Mesendoderm (in vitro differentiated cells): ENCODE results near the gene LYRM4.

Experiments
- DNase-seq: peaks from one replicate; pipeline ENCODE4 v3.0.0; 2013
- H2AK5ac ChIP-seq: 2 replicates; pipeline ENCODE4 v1.6.1; 2013; ENCODE audit warnings: low read length, inconsistent platforms
- H2BK120ac ChIP-seq: 2 replicates; pipeline ENCODE4 v1.6.1; 2013; ENCODE audit warnings: low read depth, mild to moderate bottlenecking, low read length, moderate library complexity, mixed read lengths
- H2BK15ac ChIP-seq: replicated peaks from 2 replicates; pipeline ENCODE4 v1.6.1; 2013; ENCODE audit warnings: low read depth, mild to moderate bottlenecking, moderate library complexity
- H2BK5ac ChIP-seq: 2 replicates; pipeline ENCODE4 v1.6.1; 2013; ENCODE audit warnings: low read length, inconsistent platforms
- H3K18ac ChIP-seq: 2 replicates; pipeline ENCODE4 v1.6.1; 2013; ENCODE audit warnings: mild to moderate bottlenecking, low read length, mixed read lengths
- H3K23ac ChIP-seq: one replicate; pipeline ENCODE4 v1.6.1; 2013; ENCODE audit warnings: low read length
- H3K27ac ChIP-seq: 2 replicates; pipeline ENCODE4 v1.5.1; 2013; ENCODE audit warnings: low read depth, mild to moderate bottlenecking, inconsistent platforms, low read length, moderate library complexity
- H3K27me3 ChIP-seq: 2 replicates; pipeline ENCODE4 v1.6.1; 2013; ENCODE audit warnings: low read length, control low read depth, mild to moderate bottlenecking, inconsistent platforms; ENCODE audit not compliant: insufficient read depth, poor library complexity
- H3K36me3 ChIP-seq: 2 replicates; pipeline ENCODE4 v1.6.1; 2013; ENCODE audit warnings: low read length, inconsistent platforms; ENCODE audit not compliant: control insufficient read depth, insufficient read depth
- H3K4ac ChIP-seq: one replicate; pipeline ENCODE4 v1.6.1; 2013; ENCODE audit warnings: low read depth, mild to moderate bottlenecking, low read length, moderate library complexity
- H3K4me1 ChIP-seq: 2 replicates; pipeline ENCODE4 v1.6.1; 2013; ENCODE audit warnings: low read depth, low read length, inconsistent platforms; ENCODE audit not compliant: control insufficient read depth
- H3K4me2 ChIP-seq: 2 replicates; pipeline ENCODE4 v1.6.1; 2013; ENCODE audit warnings: low read length
- H3K4me3 ChIP-seq: 2 replicates; pipeline ENCODE4 v1.5.1; 2013; ENCODE audit warnings: mild to moderate bottlenecking, low read length
- H3K56ac ChIP-seq: one replicate; pipeline ENCODE4 v1.6.1; 2013; ENCODE audit warnings: low read length
- H3K79me1 ChIP-seq: 2 replicates; pipeline ENCODE4 v1.6.1; 2013; ENCODE audit warnings: low read length, inconsistent platforms
- H3K79me2 ChIP-seq: 2 replicates; pipeline ENCODE4 v1.6.1; 2013; ENCODE audit warnings: mild to moderate bottlenecking, low read length; ENCODE audit not compliant: control insufficient read depth, insufficient read depth
- H3K9ac ChIP-seq: 2 replicates; pipeline ENCODE4 v1.6.1; 2013; ENCODE audit warnings: low read length, inconsistent platforms
- H4K5ac ChIP-seq: one replicate; pipeline ENCODE4 v1.6.1; 2013; ENCODE audit warnings: low read length
- H4K8ac ChIP-seq: one replicate; pipeline ENCODE4 v1.6.1; 2013; ENCODE audit warnings: low read depth, mild to moderate bottlenecking, control low read depth, low read length, moderate library complexity
- WGBS: extraction: QIAGEN DNeasy Blood & Tissue Kit; methylation state at CpG from one replicate; pipeline ENCODE4 v1.1.7; 2013; ENCODE audit warnings: low lambda C conversion rate, missing lambda C conversion rate; ENCODE audit not compliant: insufficient coverage; ENCODE audit errors: extremely low coverage; 5-methylcytosine and 5-hydroxymethylcytosine counted together

LYRM4 gene

GRCh38 chr6:5167501-5167900 lies 93.2 kb downstream of the LYRM4 start:
- H4K5ac ChIP-seq: no peak overlapping the region
- no peaks in the 10 kb centered on the region for H3K27me3 ChIP-seq
- H2BK120ac ChIP-seq: no peak overlapping the region
- H3K18ac ChIP-seq: no peak overlapping the region
- no peaks in the 10 kb centered on the region for H3K79me2 ChIP-seq
- no CpG with 5 or more reads among the region's 4 CpGs for WGBS
- H3K56ac ChIP-seq: no peak overlapping the region
- H3K4me3 ChIP-seq: no peak overlapping the region
- H3K27ac ChIP-seq: no peak overlapping the region
- H3K4me1 ChIP-seq: no peaks in the 10 kb centered on the region
- H3K79me1 ChIP-seq: peaks cover 5% of the 10 kb centered on the region
- H2AK5ac ChIP-seq: no peak overlapping the region
- no peak for DNase-seq
- no peak overlapping the region for H2BK5ac ChIP-seq
- no peak overlapping the region for H3K9ac ChIP-seq
- no peak overlapping the region for H3K4me2 ChIP-seq
- no peaks in the 10 kb centered on the region for H3K36me3 ChIP-seq
- no peak overlapping the region for H2BK15ac ChIP-seq
- H4K8ac ChIP-seq: no peak overlapping the region
- H3K4ac ChIP-seq: no peak overlapping the region
- H3K23ac ChIP-seq: no peak overlapping the region

- Histone ChIP-seq H3K4me3 (no peak overlapping the region), H3K4me1 (no peaks in the 10 kb centered on the region), H3K9ac (no peak overlapping the region), H3K4ac (no peak overlapping the region), H2AK5ac (no peak overlapping the region), H2BK5ac (no peak overlapping the region), H4K5ac (no peak overlapping the region), H3K23ac (no peak overlapping the region), H3K18ac (no peak overlapping the region), H3K79me2 (no peaks in the 10 kb centered on the region), H2BK120ac (no peak overlapping the region), H3K36me3 (no peaks in the 10 kb centered on the region), H3K27me3 (no peaks in the 10 kb centered on the region), H4K8ac (no peak overlapping the region), H3K56ac (no peak overlapping the region), H3K4me2 (no peak overlapping the region), H3K27ac (no peak overlapping the region), H2BK15ac (no peak overlapping the region), H3K79me1 (no peaks in the 10 kb centered on the region)
- no peak for DNase-seq
Observed at GRCh38 chr6:5164092-5164491, 96.7 kb downstream of the LYRM4 start.

GRCh38 chr6:5163247-5163646 lies 97.5 kb downstream of the LYRM4 start:
- no peaks in the 10 kb centered on the region for H3K27me3 ChIP-seq
- no CpG with 5 or more reads among the region's 6 CpGs for WGBS
- H3K79me1 ChIP-seq: no peaks in the 10 kb centered on the region

GRCh38 chr6:5162355-5162754 lies 98.4 kb downstream of the LYRM4 start:
- no peak overlapping the region for H4K5ac ChIP-seq
- no peaks in the 10 kb centered on the region for H3K36me3 ChIP-seq
- no peak overlapping the region for H3K9ac ChIP-seq
- no peak overlapping the region for H3K4me3 ChIP-seq
- no peak overlapping the region for H3K23ac ChIP-seq
- no peak overlapping the region for H3K18ac ChIP-seq
- no peak overlapping the region for H3K27ac ChIP-seq
- H2BK120ac ChIP-seq: no peak overlapping the region
- H3K4me1 ChIP-seq: no peaks in the 10 kb centered on the region
- H2AK5ac ChIP-seq: no peak overlapping the region
- no peak overlapping the region for H3K4me2 ChIP-seq
- no peak for DNase-seq
- H3K79me2 ChIP-seq: no peaks in the 10 kb centered on the region
- H2BK5ac ChIP-seq: no peak overlapping the region
- no peak overlapping the region for H3K4ac ChIP-seq
- no peak overlapping the region for H3K56ac ChIP-seq
- WGBS: no CpG with 5 or more reads among the region's 5 CpGs
- no peak overlapping the region for H4K8ac ChIP-seq
- H3K79me1 ChIP-seq: no peaks in the 10 kb centered on the region
- H2BK15ac ChIP-seq: no peak overlapping the region
- H3K27me3 ChIP-seq: no peaks in the 10 kb centered on the region

More at GRCh38 chr6:5163247-5163646, 97.5 kb downstream of the LYRM4 start:
- H3K4ac ChIP-seq: no peak overlapping the region
- H3K4me3 ChIP-seq: no peak overlapping the region
- no peak overlapping the region for H3K27ac ChIP-seq
- no peak overlapping the region for H2BK120ac ChIP-seq
- DNase-seq: no peak
- H3K36me3 ChIP-seq: no peaks in the 10 kb centered on the region
- no peak overlapping the region for H3K18ac ChIP-seq
- no peaks in the 10 kb centered on the region for H3K79me2 ChIP-seq
- no peak overlapping the region for H2AK5ac ChIP-seq
- H3K9ac ChIP-seq: no peak overlapping the region
- no peak overlapping the region for H4K5ac ChIP-seq
- H3K23ac ChIP-seq: no peak overlapping the region
- H2BK15ac ChIP-seq: no peak overlapping the region
- H3K4me2 ChIP-seq: no peak overlapping the region
- H2BK5ac ChIP-seq: no peak overlapping the region
- H4K8ac ChIP-seq: no peak overlapping the region
- H3K4me1 ChIP-seq: no peaks in the 10 kb centered on the region
- H3K56ac ChIP-seq: no peak overlapping the region

- no peak overlapping the region for H3K4me3 ChIP-seq
- H4K8ac ChIP-seq: no peak overlapping the region
- no peak overlapping the region for H3K23ac ChIP-seq
- H3K79me2 ChIP-seq: no peaks in the 10 kb centered on the region
- H3K9ac ChIP-seq: no peak overlapping the region
- H4K5ac ChIP-seq: no peak overlapping the region
- no CpG with 5 or more reads among the region's 4 CpGs for WGBS
- no peak overlapping the region for H3K27ac ChIP-seq
- H2BK120ac ChIP-seq: no peak overlapping the region
- H3K4ac ChIP-seq: no peak overlapping the region
- no peak overlapping the region for H3K4me2 ChIP-seq
- no peaks in the 10 kb centered on the region for H3K4me1 ChIP-seq
- H3K79me1 ChIP-seq: no peaks in the 10 kb centered on the region
- no peaks in the 10 kb centered on the region for H3K36me3 ChIP-seq
- no peak overlapping the region for H3K18ac ChIP-seq
- DNase-seq: no peak
- H3K27me3 ChIP-seq: no peaks in the 10 kb centered on the region
- no peak overlapping the region for H2BK15ac ChIP-seq
- H2AK5ac ChIP-seq: no peak overlapping the region
- no peak overlapping the region for H3K56ac ChIP-seq
- H2BK5ac ChIP-seq: no peak overlapping the region
Observed at GRCh38 chr6:5160206-5160605, 100.5 kb downstream of the LYRM4 start.

- no peak overlapping the region for H3K9ac ChIP-seq
- no peak overlapping the region for H3K4me3 ChIP-seq
- H4K8ac ChIP-seq: no peak overlapping the region
- no peak overlapping the region for H4K5ac ChIP-seq
- no peaks in the 10 kb centered on the region for H3K79me2 ChIP-seq
- no peaks in the 10 kb centered on the region for H3K4me1 ChIP-seq
- no peak for DNase-seq
- H2AK5ac ChIP-seq: no peak overlapping the region
- H3K36me3 ChIP-seq: no peaks in the 10 kb centered on the region
- WGBS: no CpG with 5 or more reads among the region's 1 CpG
- H2BK120ac ChIP-seq: no peak overlapping the region
- H3K18ac ChIP-seq: no peak overlapping the region
- no peak overlapping the region for H3K4ac ChIP-seq
- no peak overlapping the region for H3K4me2 ChIP-seq
- H2BK5ac ChIP-seq: no peak overlapping the region
- no peak overlapping the region for H2BK15ac ChIP-seq
- H3K27ac ChIP-seq: no peak overlapping the region
- no peaks in the 10 kb centered on the region for H3K79me1 ChIP-seq
- no peak overlapping the region for H3K23ac ChIP-seq
- H3K56ac ChIP-seq: no peak overlapping the region
- H3K27me3 ChIP-seq: no peaks in the 10 kb centered on the region
Observed at GRCh38 chr6:5159162-5159561, 101.6 kb downstream of the LYRM4 start.
